K562 (cell line): ENCODE measurements around the gene LNX2. TPM values are rescaled to one million over a fixed set of nuclear protein-coding genes. Genes with fewer than 3 reads are reported as not detected.

Experiments used
- ATAC-seq: fragments of 200-7000 bp; cut with Tn5 transposase; 3 replicates; pipeline ENCODE4 v1.9.1; 2020; ENCODE audit warnings: moderate library complexity
- BruUV-seq: library from RNA; stranded (reverse); fragments of 400-500 nt; replicated peaks from 2 replicates; lab custom pipeline; 2021; lab: Mats Ljungman, UMichigan
- CTCF ChIA-PET: fragments of 300-600 bp; formaldehyde crosslinking; extraction: SDS; loops from one replicate; lab custom pipeline; 2021; ENCODE audit warnings: low intra/inter-chr PET ratio; lab: Yijun Ruan, JAX
- POLR2A ChIA-PET: fragments of 300-600, 350-650 bp; sonication (Branson Sonifier 250); formaldehyde crosslinking; extraction: SDS; loops from one replicate; lab custom pipeline; 2021; ENCODE audit warnings: antibody characterized with exemption, inconsistent platforms; lab: Yijun Ruan, JAX
- DNase-seq, 4 experiments: peaks; one replicate each; pipeline versions ENCODE4 v3.0.0 to v3.0.0-alpha.2; 2011 to 2018; ENCODE audit warnings: low spot score in 3 of 4, mixed read lengths in 3 of 4; ENCODE audit errors: extremely low read depth in 1 of 4
- FAIRE-seq: peaks from 2 replicates; lab custom pipeline; 2011; peaks lifted over from hg19 to GRCh38; lab: Jason Lieb, UNC
- H2AFZ ChIP-seq: 2 replicates; pipeline ENCODE4 v1.6.0; 2011; ENCODE audit warnings: low read depth, low read length, control low read depth, inconsistent platforms
- H3K27ac ChIP-seq: fragments of 200-600 bp; 3 replicates; pipeline ENCODE4 v1.8.0; 2011; ENCODE audit warnings: low read depth, mild to moderate bottlenecking, control low read depth, inconsistent platforms, low read length, moderate library complexity, mixed read lengths; ENCODE audit errors: extremely low read depth
- H3K27me3 ChIP-seq, 2 experiments: fragments of 300-600 bp in 1 of 2; 2 replicates in 1 of 2; 3 replicates in 1 of 2; pipeline versions ENCODE4 v1.6.0 to v1.8.0; 2011; ENCODE audit warnings: inconsistent platforms in 2 of 2, low read length in 2 of 2, mild to moderate bottlenecking in 1 of 2, mixed read lengths in 1 of 2, moderate library complexity in 1 of 2; ENCODE audit not compliant: control insufficient read depth in 2 of 2, insufficient read depth in 2 of 2
- H3K36me3 ChIP-seq: fragments of 300-600 bp; 3 replicates; pipeline ENCODE4 v1.8.0; 2011; ENCODE audit warnings: mild to moderate bottlenecking, low read length, inconsistent platforms; ENCODE audit not compliant: control insufficient read depth, insufficient read depth
- H3K4me1 ChIP-seq, 2 experiments: fragments of 200-600 bp in 1 of 2; replicated peaks in 1 of 2; 2 replicates in 1 of 2; 3 replicates in 1 of 2; pipeline versions ENCODE4 v1.5.1 to v1.8.0; 2011; ENCODE audit warnings: inconsistent platforms in 2 of 2, low read length in 2 of 2, mild to moderate bottlenecking in 1 of 2, mixed read lengths in 1 of 2, moderate library complexity in 1 of 2; ENCODE audit not compliant: control insufficient read depth in 2 of 2, insufficient read depth in 2 of 2
- H3K4me2 ChIP-seq: 2 replicates; pipeline ENCODE4 v1.6.1; 2011; ENCODE audit warnings: low read length, control low read depth, inconsistent platforms, mixed read lengths; ENCODE audit not compliant: insufficient read depth
- H3K4me3 ChIP-seq: fragments of 200-600 bp; sonication (generic), shearing (Covaris generic); 2 replicates; pipeline ENCODE4 v1.5.1; 2016; ENCODE audit warnings: control low read depth, inconsistent platforms
- H3K79me2 ChIP-seq: fragments of 200-600 bp; 3 replicates; pipeline ENCODE4 v1.8.0; 2011; ENCODE audit warnings: low read length, inconsistent platforms; ENCODE audit not compliant: control insufficient read depth, insufficient read depth
- H3K9ac ChIP-seq, 2 experiments: 2 replicates each; pipeline versions ENCODE4 v1.6.0 to v1.6.1; 2011; ENCODE audit warnings: low read depth in 2 of 2, low read length in 2 of 2, control low read depth in 1 of 2, inconsistent platforms in 1 of 2, mild to moderate bottlenecking in 1 of 2, mixed read lengths in 1 of 2; ENCODE audit not compliant: insufficient read depth in 1 of 2
- H3K9me1 ChIP-seq: one replicate; pipeline ENCODE4 v1.6.0; 2011; ENCODE audit warnings: inconsistent platforms, mild to moderate bottlenecking, low read length, moderate library complexity; ENCODE audit not compliant: control insufficient read depth, insufficient read depth
- H3K9me3 ChIP-seq: replicated peaks from 2 replicates; pipeline ENCODE4 v1.5.1; 2011; ENCODE audit warnings: low read depth, low read length, inconsistent platforms; ENCODE audit not compliant: control insufficient read depth, insufficient read depth
- H4K20me1 ChIP-seq: replicated peaks from 2 replicates; pipeline ENCODE4 v1.6.1; 2011; ENCODE audit warnings: low read length, inconsistent platforms, mixed read lengths; ENCODE audit not compliant: control insufficient read depth, insufficient read depth
- ATF7 ChIP-seq: fragments of 450-650 bp; IDR thresholded peaks from 2 replicates; pipeline ENCODE4 v1.7.1; 2014; ENCODE audit warnings: mild to moderate bottlenecking, moderate library complexity
- CHD2 ChIP-seq: IDR thresholded peaks from 2 replicates; pipeline ENCODE4 v1.6.1; 2011; ENCODE audit warnings: low read depth, low read length
- GATAD2A ChIP-seq: fragments of 450-650 bp; IDR thresholded peaks from 2 replicates; pipeline ENCODE4 v1.6.1; 2017
- MEF2D ChIP-seq: conservative IDR thresholded peaks from 2 replicates; pipeline ENCODE4 v1.6.1; 2016; ENCODE audit warnings: low read depth, missing genetic modification characterization, missing compliant biosample characterization
- NKRF ChIP-seq: fragments of 450-650 bp; IDR thresholded peaks from 2 replicates; pipeline ENCODE4 v1.6.1; 2016; ENCODE audit warnings: borderline replicate concordance
- SIX5 ChIP-seq, 2 experiments: IDR thresholded peaks; 2 replicates each; pipeline ENCODE4 v1.6.1; 2011; ENCODE audit warnings: low read length in 2 of 2, borderline replicate concordance in 1 of 2, low read depth in 1 of 2, mild to moderate bottlenecking in 1 of 2, moderate library complexity in 1 of 2; ENCODE audit not compliant: insufficient read depth in 1 of 2
- SMAD1 ChIP-seq: fragments of 150-350 bp; IDR thresholded peaks from 2 replicates; pipeline ENCODE4 v1.6.1; 2014; ENCODE audit warnings: low read length, low read depth; ENCODE audit not compliant: partially characterized antibody
- ZNF408 ChIP-seq: fragments of 250-450 bp; sonication (Bioruptor Pico); IDR thresholded peaks from 2 replicates; pipeline ENCODE4 v1.4.0; 2020; ENCODE audit warnings: low read depth, mild to moderate bottlenecking, moderate library complexity
- ZNF655 ChIP-seq: fragments of 250-450 bp; sonication (Bioruptor Pico); IDR thresholded peaks from 2 replicates; pipeline ENCODE4 v1.5.0; 2021
- WGBS: fragments of 100-300 bp; shearing (Covaris generic); methylation state at CpG from one replicate; pipeline ENCODE4 v1.1.6; 2016; ENCODE audit warnings: low coverage, mixed read lengths; ENCODE audit not compliant: insufficient coverage; ENCODE audit errors: missing lambda C conversion rate; 5-methylcytosine and 5-hydroxymethylcytosine counted together
- in situ Hi-C: fragments of 300-500 bp; cut with MboI; formaldehyde crosslinking; loops from 4 replicates; pipeline ENCODE4 v1.15.0; 2018; ENCODE audit warnings: inconsistent platforms, mixed read lengths
- intact Hi-C: fragments of 100-400 bp; cut with micrococcal nuclease; formaldehyde crosslinking; loops from 2 replicates; pipeline ENCODE4 v1.14.2; 2022
- polyA plus RNA-seq, 8 experiments: library from polyadenylated mRNA; depleted of rRNA in 4 of 8; stranded (reverse) in 5 of 8; unstranded in 3 of 8; fragments of >200 nt; fragmentation: Nextera tagmentation in 2 of 8; fragmentation: Illumina TruSeq in 1 of 8; extraction: Ambion mirVana in 2 of 8; extraction: Trizol in 1 of 8; gene quantifications; 2 replicates each; pipeline versions ENCODE4 v1.2.1 to v1.2.3, GENCODE V29; 2011 to 2014; ENCODE audit warnings: inconsistent platforms in 1 of 8, missing spikeins in 1 of 8
- total RNA-seq, 7 experiments: library from RNA; depleted of rRNA in 6 of 7; stranded (reverse); fragments of >200 nt in 6 of 7; fragmentation: Illumina TruSeq in 2 of 7; extraction: Trizol in 2 of 7; gene quantifications; 2 replicates each; pipeline versions ENCODE4 v1.2.1 to v1.2.3, GENCODE V29; 2011 to 2021; ENCODE audit warnings: low replicate concordance in 1 of 7

LNX2 gene
- total and polyA plus RNA-seq, 9 of the 15 experiments (the other 6 are each of a cell fraction or from before 2014, with no cell fraction given), result 1.5 to 5.5 (median 4.0) TPM

- FAIRE-seq (no peak), ATAC-seq (no peak), DNase-seq (no peak)
- no peaks in the 10 kb centered on the region; the same call in 1 of the 2 replicates for H4K20me1 ChIP-seq
- intact Hi-C loops, result no loop called here
- no peaks in the 10 kb centered on the region for H3K9me3 ChIP-seq
- H3K4me2 ChIP-seq, result no peak overlapping the region
- H3K36me3 ChIP-seq, result no peaks in the 10 kb centered on the region
- H3K27me3 ChIP-seq, result no peaks in the 10 kb centered on the region
- no peak overlapping the region for H3K27ac ChIP-seq
- 73% methylated on average over 2 of the region's 2 CpGs for WGBS
- H3K9me1 ChIP-seq, result no peaks in the 10 kb centered on the region
- POLR2A ChIA-PET, result interaction anchor here (0.7 kb wide), 1 partner anchor 9 kb away, joined by 3 read pairs; no protein-coding TSS in a partner anchor
- no peak overlapping the region for H3K4me3 ChIP-seq
- H2AFZ ChIP-seq, result no peak overlapping the region
- no TSS peak for BruUV-seq
- in situ Hi-C loops, result no loop called here
- CTCF ChIA-PET, result no interaction called here
- H3K9ac ChIP-seq, result no peak overlapping the region
- H3K79me2 ChIP-seq, result no peaks in the 10 kb centered on the region
- TF ChIP-seq NKRF (no peak), MEF2D (tag) (no peak)
- H3K4me1 ChIP-seq, result no peaks in the 10 kb centered on the region
Observed at GRCh38 chr13:27657724-27658123, 37.4 kb upstream of the LNX2 start.

- TF ChIP-seq SIX5 (IDR thresholded peaks at IDR 0.05; ENCODE audit: borderline replicate concordance in 1 of 2, insufficient read depth in 1 of 2, low read depth in 1 of 2, low read length in 2 of 2) (no peak), ZNF408 (CRISPR knock-in tag) (no peak), SMAD1 (no peak), GATAD2A (no peak), ATF7 (no peak), ZNF655 (CRISPR knock-in tag) (no peak), CHD2 (no peak)
- H3K4me2 ChIP-seq, result no peak overlapping the region
- no peaks in the 10 kb centered on the region for H3K9me1 ChIP-seq
- no peak overlapping the region for H2AFZ ChIP-seq
- BruUV-seq, result no TSS peak
- H3K36me3 ChIP-seq, result peaks cover 9% of the 10 kb centered on the region
- DNase-seq (no peak), FAIRE-seq (no peak), ATAC-seq (no peak)
- no peak overlapping the region for H3K27ac ChIP-seq
- H3K4me1 ChIP-seq, result no peaks in the 10 kb centered on the region
- no peak overlapping the region for H3K4me3 ChIP-seq
- WGBS, result 83% methylated on average over 1 of the region's 1 CpG
- no peak overlapping the region for H3K9ac ChIP-seq
- H4K20me1 ChIP-seq, result no peaks in the 10 kb centered on the region
- no peaks in the 10 kb centered on the region for H3K27me3 ChIP-seq
- POLR2A ChIA-PET, result interaction anchor here (1.1 kb wide), 1 partner anchor 12 kb away, joined by 3 read pairs; no protein-coding TSS in a partner anchor
- in situ Hi-C loops (no loop called here), intact Hi-C loops (no loop called here)
- no peaks in the 10 kb centered on the region for H3K9me3 ChIP-seq
- CTCF ChIA-PET, result no interaction called here
- H3K79me2 ChIP-seq, result no peaks in the 10 kb centered on the region
Observed at GRCh38 chr13:27654816-27655215, 34.5 kb upstream of the LNX2 start.
